Hippocampal formation (tissue), 2 donors: ENCODE results near the gene UQCRC2.
"Not testable (repeated sequence)": the region's sequence is repeated elsewhere in the genome, so short reads cannot be mapped to it uniquely, and the experiment has no call there.

Experiments
- DNase-seq, 2 donors: peaks; one replicate each; lab custom pipeline; 2025; lab: John Stamatoyannopoulos, UW

Gene UQCRC2

GRCh38 chr16:21952793-21953540 is at the start of gene UQCRC2:
Gene UQCRC2 (plus strand): TSS chr16:21953361. CDS start chr16:21953424, 63 bp downstream.
- DNase-seq = peak; percentile 88 to 99

GRCh38 chr16:21932650-21933049 is 20.5 kb upstream of the UQCRC2 start:
- not testable (repeated sequence) for DNase-seq

GRCh38 chr16:21933316-21933715 is 19.8 kb upstream of the UQCRC2 start:
- not testable (repeated sequence) for DNase-seq

GRCh38 chr16:21933790-21934189 is 19.4 kb upstream of the UQCRC2 start:
- not testable (repeated sequence) for DNase-seq

- DNase-seq = not testable (repeated sequence)
Measured at GRCh38 chr16:21936216-21936615, 16.9 kb upstream of the UQCRC2 start.

- no peak for DNase-seq
Measured at GRCh38 chr16:21937336-21937829, 15.8 kb upstream of the UQCRC2 start.

GRCh38 chr16:21940570-21940969 is 12.6 kb upstream of the UQCRC2 start:
- no peak for DNase-seq

- no peak for DNase-seq
Measured at GRCh38 chr16:21943571-21943970, 9.6 kb upstream of the UQCRC2 start.

- no peak for DNase-seq
Measured at GRCh38 chr16:21946889-21947635, 6.1 kb upstream of the UQCRC2 start.

GRCh38 chr16:21949713-21950260 is 3.4 kb upstream of the UQCRC2 start:
- no peak for DNase-seq

GRCh38 chr16:21950782-21951521 is 2.2 kb upstream of the UQCRC2 start:
- DNase-seq = peak in 1 of 2 donors; percentile 19

- DNase-seq = peak; percentile 50 to 65
Measured at GRCh38 chr16:21952040-21952792, 945 bp upstream of the UQCRC2 start.

GRCh38 chr16:21953541-21953902 is 361 bp downstream of the UQCRC2 start:
- DNase-seq = no peak

- no peak for DNase-seq
Measured at GRCh38 chr16:21957714-21958346, 4.7 kb downstream of the UQCRC2 start.

GRCh38 chr16:21959050-21959449 is 5.9 kb downstream of the UQCRC2 start:
- no peak for DNase-seq

GRCh38 chr16:21962475-21962874 is 9.3 kb downstream of the UQCRC2 start:
- no peak for DNase-seq

- no peak for DNase-seq
Measured at GRCh38 chr16:21963887-21964286, 10.7 kb downstream of the UQCRC2 start.

GRCh38 chr16:21964353-21964752 is 11.2 kb downstream of the UQCRC2 start:
- DNase-seq = no peak

- DNase-seq = no peak
Measured at GRCh38 chr16:21971856-21972255, 18.7 kb downstream of the UQCRC2 start.

- no peak for DNase-seq
Measured at GRCh38 chr16:21973945-21974344, 20.8 kb downstream of the UQCRC2 start.

GRCh38 chr16:21980032-21980431 is 26.9 kb downstream of the UQCRC2 start:
- no peak for DNase-seq
